Breast epithelium (tissue), 4 donors: ENCODE results near the gene TUB. TPM values are rescaled to one million over a fixed set of nuclear protein-coding genes. Genes with fewer than 3 reads are reported as not detected.

Source experiments
- DNase-seq, 2 donors: peaks; one replicate each; pipeline ENCODE4 v3.0.0-alpha.2; 2019; ENCODE audit warnings: low spot score in 2 of 2
- H3K27ac ChIP-seq, 2 donors: fragments of 200-600 bp; sonication (generic) in 1 of 2; one replicate each; pipeline ENCODE4 v1.5.1; 2016 to 2019; ENCODE audit warnings: mild to moderate bottlenecking in 1 of 2
- H3K27me3 ChIP-seq, 2 donors: fragments of 200-600 bp; sonication (generic) in 1 of 2; one replicate each; pipeline versions ENCODE4 v1.5.1 to v1.6.0; 2017 to 2019; ENCODE audit warnings: control low read depth in 1 of 2, mild to moderate bottlenecking in 1 of 2
- H3K36me3 ChIP-seq: fragments of 200-600 bp; one replicate; pipeline ENCODE4 v1.5.1; 2019
- H3K4me1 ChIP-seq, 2 donors: fragments of 200-600 bp; sonication (generic); one replicate each; pipeline ENCODE4 v1.5.1; 2016 to 2019; ENCODE audit warnings: control low read depth in 1 of 2
- H3K4me3 ChIP-seq, 3 donors: fragments of 200-600 bp; sonication (generic); 1 replicate in 2 of 3; 2 replicates in 1 of 3; pipeline ENCODE4 v1.5.1; 2016 to 2019; ENCODE audit warnings: mild to moderate bottlenecking in 3 of 3, moderate library complexity in 2 of 3
- H3K9me3 ChIP-seq, 2 donors: fragments of 200-600 bp; sonication (generic) in 1 of 2; one replicate each; pipeline ENCODE4 v1.5.1; 2016 to 2019; ENCODE audit warnings: control low read depth in 1 of 2
- CTCF ChIP-seq, 3 donors: fragments of 450-650 bp; IDR thresholded peaks; one replicate each; pipeline ENCODE4 v1.5.1; 2016 to 2017; ENCODE audit warnings: antibody characterized with exemption in 3 of 3, mild to moderate bottlenecking in 3 of 3, moderate library complexity in 3 of 3
- POLR2A ChIP-seq: fragments of 450-650 bp; IDR thresholded peaks from one replicate; pipeline ENCODE4 v1.6.1; 2016; ENCODE audit warnings: antibody characterized with exemption, mild to moderate bottlenecking, moderate library complexity
- POLR2AphosphoS5 ChIP-seq, 3 donors: sonication (generic); formaldehyde crosslinking; IDR thresholded peaks; one replicate each; pipeline ENCODE4 v1.6.1; 2017; ENCODE audit warnings: antibody characterized with exemption in 3 of 3
- intact Hi-C: fragments of 100-400 bp; cut with DNase I; formaldehyde crosslinking; loops from one replicate; pipeline ENCODE4 v1.15.1; 2023; ENCODE audit warnings: low total_unique reads
- total RNA-seq, 3 donors: library from RNA; depleted of rRNA; stranded (reverse); fragments of >200 nt; gene quantifications; one replicate each; pipeline ENCODE4 v1.1.0, GENCODE V29; 2016

The TUB gene
- total RNA-seq, 3 donors from 2014 or later: 6.3 to 17.7 (median 11.2) TPM

GRCh38 chr11:8098361-8098760 is 17.4 kb downstream of the TUB start:
- DNase-seq: no peak
- Histone ChIP-seq H3K9me3 (no peaks in the 10 kb centered on the region), H3K36me3 (no peaks in the 10 kb centered on the region), H3K27ac (no peak overlapping the region), H3K27me3 (no peaks in the 10 kb centered on the region), H3K4me3 (no peak overlapping the region), H3K4me1 (no peaks in the 10 kb centered on the region)
- TF ChIP-seq CTCF (IDR thresholded peaks at IDR 0.05): no peak
- intact Hi-C loops: loop anchor here (10.0 kb wide), 1 partner anchor 64 kb away; no protein-coding TSS in a partner anchor

GRCh38 chr11:8098879-8099278 is 17.9 kb downstream of the TUB start:
- H3K27ac ChIP-seq: no peak overlapping the region
- intact Hi-C loops: loop anchor here (10.0 kb wide), 1 partner anchor 64 kb away; no protein-coding TSS in a partner anchor
- DNase-seq: no peak
- no peaks in the 10 kb centered on the region for H3K9me3 ChIP-seq
- no peak for TF ChIP-seq POLR2AphosphoS5 (IDR thresholded peaks at IDR 0.05)
- TF ChIP-seq POLR2A: no peak
- TF ChIP-seq CTCF (IDR thresholded peaks at IDR 0.05): no peak
- no peaks in the 10 kb centered on the region for H3K27me3 ChIP-seq
- H3K36me3 ChIP-seq: no peaks in the 10 kb centered on the region
- no peak overlapping the region for H3K4me3 ChIP-seq
- H3K4me1 ChIP-seq: no peaks in the 10 kb centered on the region

- Histone ChIP-seq H3K4me3 (no peak overlapping the region), H3K27ac (no peak overlapping the region), H3K9me3 (no peaks in the 10 kb centered on the region), H3K4me1 (no peaks in the 10 kb centered on the region), H3K27me3 (no peaks in the 10 kb centered on the region), H3K36me3 (no peaks in the 10 kb centered on the region)
- peak; percentile 73 to 81 for DNase-seq
- TF ChIP-seq POLR2A (no peak), CTCF (IDR thresholded peaks at IDR 0.05) (peak; percentile 27 to 72 (median 64)), POLR2AphosphoS5 (IDR thresholded peaks at IDR 0.05) (no peak)
- intact Hi-C loops: loop anchor here (10.0 kb wide), 1 partner anchor 65 kb away; no protein-coding TSS in a partner anchor
These were observed 18.4 kb downstream of the TUB start for GRCh38 chr11:8099291-8099899.

DNA sequence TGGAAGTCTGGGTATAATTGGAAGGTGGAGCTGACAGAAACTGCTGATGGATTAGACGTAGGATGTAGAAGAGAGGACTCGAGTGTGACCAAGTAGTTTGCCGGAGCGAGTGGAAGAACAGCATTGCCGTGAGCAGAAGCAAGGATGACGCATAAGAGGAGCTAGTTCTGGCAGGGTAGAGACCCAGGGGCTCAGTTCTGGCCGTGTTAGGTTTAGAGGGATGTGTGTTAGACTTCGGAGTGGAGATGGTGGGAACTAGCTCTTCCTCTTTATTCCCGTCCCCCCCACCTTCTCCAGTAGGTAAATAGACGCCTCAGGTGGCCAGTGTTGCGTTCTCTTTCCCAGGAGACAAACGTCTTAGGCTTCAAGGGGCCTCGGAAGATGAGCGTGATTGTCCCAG is 19.1 kb downstream of the TUB start:
- Histone ChIP-seq H3K27me3 (no peaks in the 10 kb centered on the region), H3K36me3 (no peaks in the 10 kb centered on the region), H3K4me3 (no peak overlapping the region), H3K9me3 (no peaks in the 10 kb centered on the region), H3K4me1 (no peaks in the 10 kb centered on the region), H3K27ac (no peak overlapping the region)
- DNase-seq: no peak
- intact Hi-C loops: no loop called here
- TF ChIP-seq POLR2A: no peak
- TF ChIP-seq CTCF (IDR thresholded peaks at IDR 0.05): no peak
- TF ChIP-seq POLR2AphosphoS5 (IDR thresholded peaks at IDR 0.05): no peak

DNA sequence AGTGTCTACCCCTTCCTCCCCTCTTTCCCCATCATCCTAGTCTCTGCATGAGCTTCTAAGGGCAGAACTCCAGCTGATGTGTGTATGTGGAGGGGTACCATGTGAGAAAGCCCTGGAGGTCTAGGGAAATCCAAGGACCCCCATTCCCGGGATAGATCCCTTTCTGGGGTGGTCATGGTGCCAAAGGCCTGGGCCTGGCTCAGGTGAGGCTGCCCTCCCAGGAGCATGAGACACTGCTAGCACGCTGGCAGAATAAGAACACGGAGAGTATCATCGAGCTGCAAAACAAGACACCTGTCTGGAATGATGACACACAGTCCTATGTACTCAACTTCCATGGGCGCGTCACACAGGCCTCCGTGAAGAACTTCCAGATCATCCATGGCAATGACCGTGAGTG is 19.6 kb downstream of the TUB start:
- Histone ChIP-seq H3K27me3 (no peaks in the 10 kb centered on the region), H3K4me1 (no peaks in the 10 kb centered on the region), H3K27ac (no peak overlapping the region), H3K4me3 (no peak overlapping the region), H3K9me3 (no peaks in the 10 kb centered on the region), H3K36me3 (no peaks in the 10 kb centered on the region)
- peak in 1 of 2 donors; percentile 17 for DNase-seq
- TF ChIP-seq CTCF (IDR thresholded peaks at IDR 0.05): no peak
- no peak for TF ChIP-seq POLR2AphosphoS5 (IDR thresholded peaks at IDR 0.05)
- no peak for TF ChIP-seq POLR2A
- intact Hi-C loops: no loop called here
